ENCODE data around the gene NUAK2.
"Not testable (repeated sequence)": the region's sequence is repeated elsewhere in the genome, so short reads cannot be mapped to it uniquely, and the experiment has no call there.

Gene NUAK2

GRCh38 chr1:205317311-205317917, 4.1 kb downstream of the NUAK2 start:
- DNase-seq = no peak

- DNase-seq = no peak
Measured at GRCh38 chr1:205316161-205316566, 5.4 kb downstream of the NUAK2 start.

GRCh38 chr1:205315008-205315618, 6.4 kb downstream of the NUAK2 start:
- DNase-seq = no peak

GRCh38 chr1:205313563-205314308, 7.8 kb downstream of the NUAK2 start:
- DNase-seq = no peak

GRCh38 chr1:205312866-205313562, 8.5 kb downstream of the NUAK2 start:
- DNase-seq = no peak

- DNase-seq = no peak
Measured at GRCh38 chr1:205310976-205311704, 10.4 kb downstream of the NUAK2 start.

GRCh38 chr1:205309741-205310140, 11.8 kb downstream of the NUAK2 start:
- no peak for DNase-seq

GRCh38 chr1:205306929-205307566, 14.5 kb downstream of the NUAK2 start:
- DNase-seq = no peak

- no peak for DNase-seq
Measured at GRCh38 chr1:205304695-205305070, 16.9 kb downstream of the NUAK2 start.

- DNase-seq = no peak
Measured at GRCh38 chr1:205304046-205304694, 17.4 kb downstream of the NUAK2 start.

GRCh38 chr1:205303247-205303888, 18.2 kb downstream of the NUAK2 start:
- DNase-seq = no peak

GRCh38 chr1:205301842-205302588, 19.5 kb downstream of the NUAK2 start:
- DNase-seq = no peak

- no peak for DNase-seq
Measured at GRCh38 chr1:205301205-205301821, 20.2 kb downstream of the NUAK2 start.

GRCh38 chr1:205300149-205300548, 21.4 kb downstream of the NUAK2 start:
- DNase-seq = no peak

GRCh38 chr1:205298191-205298994, 23.2 kb downstream of the NUAK2 start:
- DNase-seq = no peak

- DNase-seq = not testable (repeated sequence)
Measured at GRCh38 chr1:205297546-205298177, 23.9 kb downstream of the NUAK2 start.

- no peak for DNase-seq
Measured at GRCh38 chr1:205296154-205296553, 25.4 kb downstream of the NUAK2 start.

GRCh38 chr1:205294934-205295333, 26.6 kb downstream of the NUAK2 start:
- DNase-seq = no peak

Data from GDM1 (cell line).